Uterus (tissue), 4 donors: ENCODE measurements around the gene MSN. TPM values are rescaled to one million over a fixed set of nuclear protein-coding genes. Genes with fewer than 3 reads are reported as not detected.
A peak's percentile ranks its signal among the peaks of the same experiment; 100 is the strongest.

Experiments used
- DNase-seq, 2 donors: peaks; one replicate each; pipeline ENCODE4 v3.0.0-alpha.2; 2019 to 2020
- H3K27ac ChIP-seq, 2 donors: fragments of 200-600 bp; sonication (generic); 1 replicate in 1 of 2; 2 replicates in 1 of 2; pipeline ENCODE4 v1.5.1; 2016 to 2018
- H3K27me3 ChIP-seq, 2 donors: fragments of 200-600 bp; sonication (generic); one replicate each; pipeline ENCODE4 v1.5.1; 2018 to 2019; ENCODE audit warnings: control low read depth in 1 of 2
- H3K36me3 ChIP-seq, 2 donors: fragments of 200-600 bp; sonication (generic); one replicate each; pipeline ENCODE4 v1.5.1; 2019; ENCODE audit warnings: control low read depth in 1 of 2
- H3K4me1 ChIP-seq, 2 donors: fragments of 200-600 bp; sonication (generic); one replicate each; pipeline ENCODE4 v1.5.1; 2018 to 2019; ENCODE audit warnings: control low read depth in 1 of 2
- H3K4me3 ChIP-seq, 2 donors: fragments of 200-600 bp; sonication (generic); 1 replicate in 1 of 2; 2 replicates in 1 of 2; pipeline ENCODE4 v1.5.1; 2018 to 2019; ENCODE audit warnings: mild to moderate bottlenecking in 1 of 2
- H3K9me3 ChIP-seq, 2 donors: fragments of 200-600 bp; sonication (generic); one replicate each; pipeline ENCODE4 v1.5.1; 2019; ENCODE audit warnings: control low read depth in 1 of 2
- CTCF ChIP-seq, 4 experiments: fragments of 200-600 bp in 2 of 4; fragments of 450-650 bp in 2 of 4; sonication (generic) in 2 of 4; IDR thresholded peaks; one replicate each; pipeline ENCODE4 v1.5.1; 2016 to 2019; ENCODE audit warnings: antibody characterized with exemption in 4 of 4, mild to moderate bottlenecking in 2 of 4, moderate library complexity in 1 of 4
- POLR2A ChIP-seq, 2 donors: fragments of 450-650 bp; IDR thresholded peaks; one replicate each; pipeline ENCODE4 v1.6.1; 2016; ENCODE audit warnings: antibody characterized with exemption in 2 of 2, mild to moderate bottlenecking in 1 of 2, moderate library complexity in 1 of 2
- intact Hi-C: fragments of 100-400 bp; cut with DNase I; formaldehyde crosslinking; loops from one replicate; pipeline ENCODE4 v1.15.1; 2023; ENCODE audit warnings: low total_unique reads
- total RNA-seq, 4 donors: library from RNA; depleted of rRNA in 3 of 4; stranded (reverse); fragments of >200 nt in 3 of 4; gene quantifications; one replicate each; pipeline versions ENCODE4 v1.1.0 to v1.2.4, GENCODE V29; 2014 to 2023
- donor health status: DM: yes; HTN: yes; CAD: no.

The MSN gene
- total RNA-seq, 4 donors from 2014 or later = 106 to 285 (median 137) TPM

- no peak for DNase-seq
- TF ChIP-seq CTCF (IDR thresholded peaks at IDR 0.05) = no peak
- no peaks in the 10 kb centered on the region for H3K36me3 ChIP-seq
- intact Hi-C loops = no loop called here
- H3K4me1 ChIP-seq = no peaks in the 10 kb centered on the region
- H3K27me3 ChIP-seq = no peaks in the 10 kb centered on the region
- H3K9me3 ChIP-seq = no peaks in the 10 kb centered on the region
- H3K4me3 ChIP-seq = no peak overlapping the region
- H3K27ac ChIP-seq = no peak overlapping the region
Observed at GRCh38 chrX:65712005-65712806, 44.8 kb downstream of the MSN start.

GRCh38 chrX:65718538-65718937, 51.1 kb downstream of the MSN start:
- Histone ChIP-seq H3K4me3 (no peak overlapping the region), H3K9me3 (no peaks in the 10 kb centered on the region), H3K27ac (no peak overlapping the region), H3K4me1 (no peaks in the 10 kb centered on the region), H3K27me3 (no peaks in the 10 kb centered on the region), H3K36me3 (no peaks in the 10 kb centered on the region)
- no peak for DNase-seq
- intact Hi-C loops = no loop called here
- TF ChIP-seq POLR2A (IDR thresholded peaks at IDR 0.05) (no peak), CTCF (IDR thresholded peaks at IDR 0.05) (no peak)

- Histone ChIP-seq H3K36me3 (no peaks in the 10 kb centered on the region), H3K27me3 (no peaks in the 10 kb centered on the region), H3K9me3 (no peaks in the 10 kb centered on the region), H3K4me3 (no peak overlapping the region), H3K4me1 (no peaks in the 10 kb centered on the region), H3K27ac (no peak overlapping the region)
- peak in 1 of 2 donors; percentile 47 for DNase-seq
- TF ChIP-seq CTCF (IDR thresholded peaks at IDR 0.05) (no peak), POLR2A (IDR thresholded peaks at IDR 0.05) (no peak)
- intact Hi-C loops = no loop called here
Observed at GRCh38 chrX:65720381-65720964, 53.0 kb downstream of the MSN start.

- Histone ChIP-seq H3K4me1 (no peaks in the 10 kb centered on the region), H3K4me3 (no peak overlapping the region), H3K27me3 (no peaks in the 10 kb centered on the region), H3K9me3 (no peaks in the 10 kb centered on the region), H3K36me3 (no peaks in the 10 kb centered on the region), H3K27ac (peak overlapping the region in 1 of 2 donors; percentile 3)
- DNase-seq = no peak
- intact Hi-C loops = no loop called here
- TF ChIP-seq POLR2A (IDR thresholded peaks at IDR 0.05) (no peak), CTCF (IDR thresholded peaks at IDR 0.05) (no peak)
Observed at GRCh38 chrX:65723706-65724105, 56.3 kb downstream of the MSN start.

- TF ChIP-seq POLR2A (IDR thresholded peaks at IDR 0.05) (no peak), CTCF (IDR thresholded peaks at IDR 0.05) (no peak)
- no peak for DNase-seq
- H3K27ac ChIP-seq = no peak overlapping the region
- H3K9me3 ChIP-seq = no peaks in the 10 kb centered on the region
- H3K4me1 ChIP-seq = no peaks in the 10 kb centered on the region
- H3K36me3 ChIP-seq = no peaks in the 10 kb centered on the region
- H3K27me3 ChIP-seq = no peaks in the 10 kb centered on the region
- H3K4me3 ChIP-seq = no peak overlapping the region
- intact Hi-C loops = no loop called here
Observed at GRCh38 chrX:65726715-65727114, 59.3 kb downstream of the MSN start.
